HG02642 (cell line): ENCODE measurements around the gene COL9A2.

Experiments
- ATAC-seq: cut with Tn5 transposase; IDR thresholded peaks from one replicate; pipeline ENCODE4 v1.9.1; 2021; ENCODE audit warnings: mild to moderate bottlenecking; ENCODE audit not compliant: unreplicated experiment, poor library complexity

COL9A2 gene

DNA sequence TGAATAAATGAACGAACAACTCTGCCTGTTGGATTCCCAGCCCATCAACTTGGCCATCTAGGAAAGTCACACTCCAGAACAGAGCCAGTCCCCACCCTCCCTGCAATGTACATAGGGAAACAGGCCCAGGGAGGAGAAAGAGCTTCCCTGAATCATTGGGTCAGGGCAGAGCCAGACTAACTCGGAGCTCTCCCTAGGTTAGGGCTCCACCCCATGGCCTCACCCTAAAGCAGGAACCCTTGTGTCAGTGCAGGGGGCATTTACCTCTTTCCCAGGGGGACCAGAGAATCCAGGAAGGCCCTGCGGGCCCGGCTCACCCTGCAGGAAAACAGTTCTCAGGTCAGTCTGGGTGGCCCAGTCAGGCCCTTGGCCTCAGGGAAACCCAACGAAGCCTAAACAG, 11.6 kb downstream of the COL9A2 start:
- no peak for ATAC-seq

DNA sequence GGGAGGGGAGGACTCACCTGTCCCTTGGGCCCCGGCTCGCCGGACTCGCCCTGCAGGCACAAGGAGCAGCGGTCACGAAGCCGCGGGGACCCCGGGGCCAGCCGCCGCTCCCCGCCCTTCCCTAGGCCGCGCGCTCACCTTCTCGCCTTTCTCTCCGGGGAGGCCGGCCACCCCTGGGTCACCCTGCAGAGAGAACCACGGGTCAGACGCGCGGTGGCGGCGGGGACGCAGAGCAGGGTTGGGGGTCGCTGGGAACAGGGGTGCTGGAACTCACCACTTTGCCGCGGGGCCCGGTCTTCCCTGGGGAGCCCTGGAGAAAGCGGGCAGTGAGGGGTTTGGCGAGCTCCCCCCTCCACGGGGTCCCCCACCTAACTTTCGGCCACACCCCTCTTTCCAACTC, 13.3 kb downstream of the COL9A2 start:
- ATAC-seq = no peak

DNA sequence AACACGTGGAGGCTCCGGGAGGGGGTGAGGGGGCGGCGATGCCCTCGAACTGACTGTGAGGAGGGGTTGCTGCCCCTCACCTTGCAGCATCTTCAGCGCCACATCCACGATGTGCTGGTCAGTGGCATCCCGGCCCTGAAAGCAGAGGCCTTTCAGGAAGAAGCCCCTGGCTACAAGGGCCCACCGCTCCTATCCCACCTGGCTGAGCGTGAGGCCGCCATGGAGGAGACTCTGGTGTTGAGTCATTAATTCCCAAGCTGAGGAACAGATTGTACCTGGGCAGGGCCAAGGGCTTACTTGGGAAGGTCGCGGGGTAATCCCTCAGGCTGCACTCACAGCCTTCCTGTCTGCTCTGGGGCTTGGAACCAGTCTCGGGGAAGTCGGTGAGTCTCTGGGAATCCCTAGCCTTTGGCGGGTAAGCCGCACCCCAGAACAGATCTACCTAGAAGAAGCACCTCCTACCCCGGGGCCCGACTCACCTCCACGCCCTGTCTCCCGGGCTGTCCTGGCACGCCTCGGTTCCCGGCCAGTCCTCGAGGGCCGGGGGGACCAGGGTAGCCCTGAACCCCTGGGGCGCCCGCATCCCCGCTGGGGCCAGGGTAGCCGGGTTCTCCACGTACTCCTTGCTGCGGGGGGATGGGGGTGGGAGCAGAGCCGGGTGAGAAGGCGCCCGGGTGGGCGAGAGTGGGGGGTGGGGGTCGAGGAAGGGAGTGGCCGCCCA, 13.9 kb downstream of the COL9A2 start:
- no peak for ATAC-seq

DNA sequence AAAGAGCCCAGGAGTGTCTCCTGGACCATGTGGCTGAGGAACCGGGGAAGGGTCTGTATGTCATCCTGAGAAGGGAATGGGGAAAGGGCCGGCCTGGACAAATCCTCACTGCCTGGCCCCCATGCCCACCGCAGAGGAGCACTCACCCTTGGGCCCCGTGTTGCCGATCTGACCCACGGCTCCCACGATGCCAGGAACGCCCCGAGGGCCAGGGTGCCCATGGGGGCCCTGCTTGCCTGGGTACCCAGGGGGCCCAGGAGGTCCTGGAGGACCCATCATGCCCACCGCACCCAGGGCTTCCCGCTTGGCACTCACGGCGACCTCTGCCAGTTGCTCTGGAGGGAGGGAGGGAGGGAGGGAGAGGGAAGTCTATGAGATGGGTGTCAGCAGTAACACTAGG, 14.6 kb downstream of the COL9A2 start:
- ATAC-seq = no peak

DNA sequence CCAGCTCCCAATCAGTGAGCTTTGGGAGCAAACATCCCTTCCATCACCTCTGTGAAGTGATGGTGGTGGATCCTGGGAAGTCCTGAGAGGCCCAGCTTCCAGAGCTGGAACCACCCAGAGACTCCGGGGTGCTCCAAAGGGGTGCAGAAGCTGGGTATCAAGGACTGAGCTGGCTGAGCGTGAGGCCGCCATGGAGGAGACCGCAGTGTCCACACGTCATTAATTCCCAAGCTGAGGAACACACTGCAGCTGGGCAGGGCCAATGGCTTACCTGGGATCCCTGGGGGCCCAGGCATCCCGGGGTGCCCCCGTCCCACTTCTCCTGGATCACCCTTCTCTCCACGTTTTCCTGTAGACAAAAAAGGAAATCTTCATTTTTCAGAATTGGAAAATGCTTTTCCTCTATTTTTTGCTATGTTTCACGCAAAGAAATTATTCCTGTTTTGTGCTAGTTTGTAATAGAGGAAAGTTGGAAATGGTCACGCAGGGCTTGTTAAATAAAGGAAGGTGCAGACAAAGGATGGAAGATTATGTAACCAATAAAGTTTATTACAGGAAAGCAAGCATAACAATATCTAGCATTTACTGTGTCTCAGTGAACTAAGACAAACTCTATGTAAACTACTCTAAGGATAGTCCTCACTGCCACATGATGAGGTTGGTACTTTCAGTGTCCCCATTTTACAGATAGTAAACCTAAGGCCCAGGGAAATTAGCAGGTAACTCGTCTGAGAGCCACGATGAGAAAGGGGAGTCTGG, 15.4 kb downstream of the COL9A2 start:
- ATAC-seq = no peak

DNA sequence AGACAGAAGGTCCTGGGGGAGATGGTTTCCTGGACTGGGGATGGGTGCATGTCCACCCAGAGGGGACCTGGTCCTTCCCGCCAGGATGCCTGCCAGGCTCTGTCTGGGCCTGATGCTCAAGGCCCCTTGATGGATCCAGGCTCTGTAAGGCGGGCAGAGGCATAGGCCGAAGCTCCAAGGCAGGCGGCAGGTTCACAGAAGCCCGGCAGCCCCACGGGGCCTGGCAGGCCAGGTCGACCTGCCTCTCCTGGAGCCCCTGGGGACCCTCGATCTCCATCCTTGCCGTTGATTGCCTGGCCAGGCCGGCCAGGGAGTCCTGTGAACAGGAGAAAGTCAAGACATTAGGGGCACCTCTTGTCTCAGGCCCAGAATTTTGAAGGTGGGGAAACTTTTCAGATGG, 16.0 kb downstream of the COL9A2 start:
- no peak for ATAC-seq

DNA sequence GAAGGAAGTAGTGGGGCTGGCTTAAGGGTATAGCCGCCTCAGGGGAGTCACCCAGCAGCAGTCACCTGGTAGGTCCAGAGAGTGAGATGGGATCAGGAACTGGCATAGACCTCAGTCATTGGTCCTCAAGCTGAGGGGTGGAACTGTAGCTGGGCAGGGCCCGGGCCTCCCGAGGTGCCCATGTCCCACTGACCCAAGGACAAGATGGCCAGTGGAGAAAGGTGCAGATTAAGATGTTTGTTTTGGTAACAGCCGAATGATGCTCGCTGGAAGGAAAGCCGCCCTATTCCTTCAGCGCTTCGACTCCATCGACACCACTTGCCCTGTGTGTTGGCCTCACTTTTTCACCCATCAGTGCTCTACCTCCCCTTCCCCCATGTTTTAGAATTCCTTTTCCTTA, 16.4 kb downstream of the COL9A2 start:
- ATAC-seq = no peak

DNA sequence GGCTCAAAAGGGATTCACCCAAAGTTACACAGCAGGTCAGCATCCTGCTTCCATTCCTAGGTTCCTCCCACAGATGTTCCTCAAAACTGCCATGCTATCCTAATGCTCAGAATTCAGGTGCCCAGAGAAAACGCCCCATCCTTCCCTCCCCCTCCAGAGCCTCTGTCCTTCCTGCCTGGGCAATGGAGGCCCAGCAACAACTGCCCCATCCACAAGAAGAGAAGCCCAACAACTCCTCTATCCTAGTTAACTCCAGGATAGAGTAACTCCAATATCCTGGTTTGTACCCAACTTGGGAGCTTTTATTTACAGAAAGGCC, 16.9 kb downstream of the COL9A2 start:
- no peak for ATAC-seq

DNA sequence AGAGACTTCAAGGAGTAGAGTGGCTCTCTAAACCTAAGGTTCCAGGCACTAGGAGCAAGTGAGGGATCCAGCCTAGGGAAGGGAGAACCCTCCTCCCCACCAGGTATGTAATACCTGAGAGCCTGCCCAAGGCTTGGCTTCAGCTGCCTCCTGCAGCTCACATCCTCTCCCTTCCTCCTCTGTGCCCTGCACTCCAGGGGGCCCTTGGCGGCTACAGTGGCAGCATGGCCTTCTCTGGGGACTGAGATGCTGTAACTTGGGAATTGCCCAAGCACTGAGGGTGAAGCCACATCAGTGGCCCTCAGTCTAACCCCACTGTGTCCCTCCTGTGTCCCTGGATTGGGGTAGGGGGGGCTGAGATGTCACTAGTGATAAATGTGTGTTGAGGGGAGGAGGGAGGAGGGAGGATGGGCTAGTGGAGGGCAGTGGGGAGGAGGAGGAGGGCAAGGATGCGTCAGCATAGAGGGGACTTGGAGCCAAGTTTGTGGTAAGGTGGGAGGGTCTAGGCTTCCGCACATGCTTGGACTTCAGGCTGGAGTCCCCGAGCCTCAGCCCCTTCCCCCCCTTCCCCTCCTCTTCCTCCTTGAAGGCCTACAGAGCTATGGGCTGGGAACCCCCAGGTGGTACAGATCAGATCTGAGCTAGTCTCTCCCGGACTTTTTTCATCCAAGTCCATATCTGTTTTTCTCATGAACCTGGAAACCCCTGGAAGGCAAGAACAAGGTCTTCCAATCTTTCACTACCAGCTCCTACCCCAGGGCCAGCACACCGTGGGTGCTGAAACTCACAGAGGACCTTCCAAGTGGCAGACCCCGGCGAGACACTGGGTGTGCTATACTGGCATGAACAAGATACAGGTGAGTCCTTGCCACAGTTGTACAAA, 17.5 kb downstream of the COL9A2 start:
- ATAC-seq = no peak

DNA sequence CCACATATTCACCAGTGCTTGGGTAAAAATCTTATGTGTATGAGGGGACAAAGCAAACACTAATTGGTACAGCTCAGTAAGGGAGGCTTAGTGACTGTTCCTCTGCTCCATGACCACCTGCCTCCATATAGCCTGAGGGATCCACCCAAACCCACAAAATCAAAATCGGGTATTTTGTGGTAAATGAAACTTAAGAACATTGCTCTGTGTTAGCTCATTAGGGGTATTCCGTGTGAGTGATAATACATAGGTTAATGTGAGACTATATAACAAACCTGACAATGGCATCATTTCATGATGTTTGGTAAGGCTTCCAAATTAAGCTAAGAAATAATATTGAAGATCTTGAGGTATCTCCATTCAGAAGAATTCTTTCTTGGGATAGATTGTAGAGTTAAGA, 25.8 kb downstream of the COL9A2 start:
- ATAC-seq = no peak

DNA sequence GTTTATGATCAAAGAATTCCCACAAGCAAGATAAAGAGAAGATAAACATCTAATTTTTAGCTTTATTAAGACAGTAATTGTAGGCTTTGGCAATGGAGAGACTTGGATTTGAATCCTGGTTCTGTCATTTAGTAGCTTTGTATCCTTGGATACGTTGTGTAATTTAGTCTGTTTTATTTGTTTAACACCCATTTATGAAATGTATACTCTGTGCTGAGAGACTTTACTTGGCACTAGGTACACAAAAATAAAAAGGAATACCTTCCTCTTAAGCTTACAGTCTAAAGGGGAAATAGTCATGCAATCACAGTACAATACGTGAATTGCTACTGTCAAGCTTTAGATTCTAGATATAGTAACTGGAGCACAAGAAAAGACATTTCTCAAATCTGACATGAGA, 35.2 kb downstream of the COL9A2 start:
- no peak for ATAC-seq

DNA sequence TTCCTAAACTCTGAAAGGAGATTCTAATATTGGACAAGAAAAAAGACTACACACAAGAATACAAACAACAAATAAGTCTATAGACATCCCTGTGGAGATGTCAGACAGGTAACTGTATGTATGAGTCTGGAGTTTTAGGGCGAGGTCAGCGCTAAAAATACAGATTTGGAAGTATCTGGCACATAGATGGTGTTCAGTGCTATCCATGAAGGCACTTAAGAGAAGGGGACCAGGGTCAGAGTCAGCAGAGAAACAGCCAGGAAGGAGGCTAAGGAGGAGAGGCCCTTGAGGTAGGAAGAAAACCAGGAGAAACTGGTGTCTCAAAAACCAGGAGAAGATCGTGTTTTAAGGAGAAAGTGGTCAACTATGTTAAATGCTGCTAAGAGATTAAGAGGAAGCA, 41.0 kb downstream of the COL9A2 start:
- no peak for ATAC-seq

DNA sequence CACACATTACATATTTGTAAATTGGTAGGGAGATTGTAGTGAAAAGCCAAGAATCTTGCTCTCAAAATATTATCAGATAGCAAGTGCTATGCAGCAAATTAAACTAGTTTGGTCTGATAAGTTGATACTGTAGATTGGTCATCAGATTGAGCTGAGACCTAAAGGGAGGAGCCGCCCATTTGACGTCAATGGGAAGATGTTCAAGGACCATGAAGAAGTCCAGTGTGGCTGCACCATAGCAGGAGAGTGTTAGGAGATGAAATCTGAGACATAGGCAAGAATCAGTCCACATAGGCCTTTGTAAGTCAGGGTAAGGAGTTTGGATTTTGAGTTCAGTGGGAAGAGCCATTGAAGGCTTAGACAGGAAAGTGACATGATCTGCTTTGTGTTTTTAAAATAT, 42.8 kb downstream of the COL9A2 start:
- no peak for ATAC-seq

DNA sequence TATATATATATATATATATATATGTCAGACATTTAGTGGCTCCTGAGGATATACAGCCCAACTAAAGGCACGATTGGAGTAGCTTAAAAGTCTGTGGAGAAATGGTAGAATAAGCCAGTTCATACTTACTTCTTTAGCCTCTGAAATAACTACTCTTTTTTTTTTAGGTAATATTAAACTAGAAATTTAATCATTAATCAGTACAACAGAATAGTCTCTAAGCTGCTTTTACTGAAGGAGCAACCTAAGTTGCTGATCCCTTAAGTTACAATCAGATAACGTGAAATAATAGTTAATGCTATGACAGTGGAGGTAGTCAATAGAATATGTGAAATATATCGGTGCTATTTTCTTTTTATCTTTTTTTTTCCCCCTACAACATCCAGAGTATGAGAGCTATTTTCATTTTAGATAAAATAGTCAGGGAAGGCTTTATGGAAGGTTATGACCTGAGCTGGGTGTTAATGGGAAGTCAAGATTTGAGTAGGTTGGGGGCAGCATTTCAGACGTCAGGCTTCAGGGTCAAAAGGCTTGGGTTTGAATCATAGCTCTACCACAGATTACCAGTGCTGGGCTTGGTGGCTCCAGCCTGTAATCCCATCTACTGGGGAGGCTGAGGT, 43.4 kb downstream of the COL9A2 start:
- no peak for ATAC-seq

DNA sequence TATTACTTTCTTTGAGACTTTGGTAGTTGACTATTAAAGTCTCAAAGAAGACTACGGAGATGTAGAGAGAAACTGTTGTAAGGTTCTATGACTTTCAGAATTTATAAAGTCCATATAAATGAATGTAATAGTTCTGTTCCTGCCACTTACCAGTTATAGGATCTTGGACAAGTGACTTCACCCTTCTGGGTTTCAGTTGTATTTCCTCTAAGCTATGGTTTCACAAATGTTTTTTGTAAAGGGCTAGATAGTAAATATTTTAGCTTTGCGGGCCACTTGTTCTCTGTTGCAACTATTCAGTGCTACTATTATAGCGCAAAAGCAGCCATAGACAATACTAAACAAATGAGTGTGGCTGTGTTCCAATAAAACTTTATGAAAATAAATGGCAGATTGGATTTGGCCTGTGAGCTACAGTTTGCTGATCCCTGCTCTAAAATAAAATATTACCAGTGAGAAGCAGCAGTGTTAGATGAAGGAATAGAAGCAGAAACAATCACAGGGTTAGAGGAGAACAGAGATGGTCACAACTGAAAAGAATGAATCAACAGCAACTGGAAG, 44.4 kb downstream of the COL9A2 start:
- no peak for ATAC-seq

DNA sequence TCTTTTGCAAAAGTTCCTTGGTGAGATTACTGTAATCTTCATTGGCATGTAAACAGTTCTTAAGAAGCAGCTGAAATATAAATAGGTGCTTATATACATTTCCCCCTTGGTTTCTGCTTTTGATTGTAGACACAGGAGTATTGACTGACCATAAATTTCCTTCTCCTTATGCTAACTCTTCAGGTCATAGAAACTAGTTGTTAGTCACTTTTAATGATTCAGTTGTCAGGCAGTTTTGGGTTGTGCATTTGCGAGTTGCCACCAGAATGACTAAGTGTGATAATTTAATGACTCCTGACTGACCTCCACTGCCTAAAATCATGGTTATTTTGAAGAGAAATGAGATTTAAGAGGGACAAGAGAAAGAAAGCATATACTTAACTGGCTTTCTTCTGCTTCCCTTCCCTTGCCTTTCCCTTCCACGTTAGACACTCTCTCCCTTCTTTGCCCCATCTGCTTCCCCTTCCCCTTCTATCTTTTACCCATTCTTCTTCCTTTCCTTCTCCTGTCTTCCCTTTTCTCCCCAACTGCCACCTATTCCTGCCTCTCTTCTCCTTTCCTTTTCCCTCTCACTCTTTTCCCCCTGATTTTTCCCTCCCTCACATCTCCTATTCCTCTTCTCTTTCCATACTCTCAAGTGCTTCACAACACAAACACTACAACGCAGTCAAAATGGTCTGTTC, 46.8 kb downstream of the COL9A2 start:
- no peak for ATAC-seq

DNA sequence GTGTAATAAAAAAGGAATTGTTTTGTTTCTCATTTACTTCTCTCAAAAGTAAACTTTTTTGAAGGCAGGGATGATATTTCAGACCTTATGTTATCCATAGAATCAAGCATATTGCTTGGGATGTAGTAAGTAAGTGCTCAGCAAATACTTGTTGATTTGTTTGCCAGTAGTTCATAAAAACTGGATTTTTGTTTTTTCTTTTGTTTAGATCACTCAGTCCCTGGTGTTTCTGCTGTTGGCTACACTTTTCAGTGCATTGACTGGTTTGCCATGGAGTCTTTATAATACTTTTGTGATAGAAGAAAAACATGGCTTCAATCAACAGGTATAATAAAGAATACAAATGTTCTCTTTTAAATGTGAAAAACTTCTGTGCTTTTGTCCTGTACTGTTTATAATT, 48.9 kb downstream of the COL9A2 start:
- ATAC-seq = no peak

DNA sequence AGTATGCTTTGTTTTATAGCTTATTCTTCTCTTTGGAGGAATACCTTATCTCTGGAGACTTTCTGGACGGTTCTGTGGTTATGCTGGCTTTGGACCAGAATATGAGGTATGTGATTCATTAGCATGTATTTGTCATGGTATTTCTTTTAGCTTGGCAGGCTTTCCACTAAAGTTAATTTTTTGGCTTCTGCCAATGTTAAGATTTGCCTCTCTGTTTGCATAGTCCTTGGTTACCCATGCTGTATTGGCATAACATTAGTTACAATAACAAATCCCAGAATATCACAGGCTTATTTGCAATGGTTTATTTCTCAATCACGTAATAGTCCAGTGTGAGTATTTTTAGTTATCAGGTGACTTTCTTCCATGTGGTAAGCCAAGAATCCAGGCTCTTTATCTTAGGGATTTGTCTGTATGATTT, 49.3 kb downstream of the COL9A2 start:
- no peak for ATAC-seq

DNA sequence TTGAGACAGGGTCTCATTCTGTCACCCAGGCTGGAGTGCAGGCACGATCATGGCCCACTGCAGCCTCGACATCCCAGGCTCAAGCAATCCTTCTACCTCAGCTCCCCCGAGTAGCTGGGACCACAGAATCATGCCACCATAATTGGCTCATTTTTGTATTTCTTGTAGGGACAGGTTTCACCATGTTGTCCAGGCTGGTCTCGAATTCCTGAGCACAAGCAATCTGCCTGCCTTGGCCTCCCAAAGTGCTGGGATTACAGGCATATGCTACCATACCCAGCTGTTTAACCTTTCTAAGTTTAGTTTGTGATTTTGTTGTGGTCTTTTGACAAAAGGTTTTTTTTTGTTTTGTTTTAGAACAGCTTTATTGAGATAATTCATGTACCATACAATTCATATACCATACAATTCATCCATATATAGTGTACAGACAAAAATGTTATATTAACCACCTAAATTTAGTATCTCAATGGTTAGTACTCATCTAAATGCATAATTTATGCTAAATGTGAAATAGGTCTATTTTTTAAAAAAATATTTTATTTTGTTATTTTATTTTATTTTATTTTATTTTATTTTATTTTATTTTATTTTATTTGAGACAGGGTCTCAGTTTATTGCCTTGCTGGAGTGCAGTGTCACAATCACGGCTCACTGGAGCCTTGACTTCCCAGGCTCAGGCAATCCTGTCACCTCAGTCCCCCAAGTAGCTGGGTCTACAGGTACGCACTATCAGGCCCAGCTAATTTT, 50.1 kb downstream of the COL9A2 start:
- ATAC-seq = no peak
